Measurements from ENCODE around the gene SPSB1. TPM values are rescaled to one million over a fixed set of nuclear protein-coding genes. Genes with fewer than 3 reads are reported as not detected.
"Not testable (repeated sequence)": the region's sequence is repeated elsewhere in the genome, so short reads cannot be mapped to it uniquely, and the experiment has no call there.

Gene SPSB1
- total and polyA plus RNA-seq, 4 donors = 21.2 to 62.0 (median 35.8) TPM

DNA sequence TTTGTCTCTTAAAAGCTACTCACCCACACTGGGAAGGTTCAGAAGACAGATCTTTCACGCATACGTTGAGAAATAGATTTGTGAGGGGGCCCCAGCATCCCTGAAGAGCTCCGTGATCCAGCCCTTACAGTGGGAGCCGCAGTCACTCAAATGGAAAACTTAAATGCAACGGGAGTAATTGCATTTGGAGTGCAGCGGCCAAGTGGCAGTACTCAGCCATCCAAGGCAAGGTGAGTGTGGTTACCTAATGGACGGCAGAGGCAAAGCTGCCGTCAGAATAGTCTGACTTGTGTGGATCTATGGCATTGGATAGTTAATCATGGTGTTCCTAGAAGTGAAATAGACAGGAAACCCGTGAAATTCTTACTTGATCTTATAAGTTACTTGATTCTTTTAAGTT is 5.1 kb downstream of the SPSB1 start:
- ATAC-seq (ENCODE audit: low FRiP score) = no peak
- Histone ChIP-seq H3K36me3 (ENCODE audit: control insufficient read depth in 1 of 2, insufficient read depth in 2 of 2, low read length in 1 of 2) (peaks cover 0 to 2% of the 10 kb centered on the region in 2 donors), H3K27ac (ENCODE audit: low read depth in 1 of 2, low read length in 2 of 2) (no peak overlapping the region), H3K27me3 (ENCODE audit: control insufficient read depth in 1 of 2, insufficient read depth in 2 of 2, low read length in 1 of 2) (no peaks in the 10 kb centered on the region), H3K4me1 (ENCODE audit: control insufficient read depth in 1 of 2, insufficient read depth in 2 of 2, low read length in 2 of 2) (peaks cover 4 to 18% of the 10 kb centered on the region in 2 donors), H3K4me3 (ENCODE audit: low read length in 2 of 2) (no peak overlapping the region), H3K9me3 (ENCODE audit: control insufficient read depth, low read length) (no peaks in the 10 kb centered on the region)
- no peak for DNase-seq
- intact Hi-C loops (cut with DNase I) = no loop called here
- 64 to 80% methylated on average over 9 of the region's 9 CpGs for WGBS, 2 donors

DNA sequence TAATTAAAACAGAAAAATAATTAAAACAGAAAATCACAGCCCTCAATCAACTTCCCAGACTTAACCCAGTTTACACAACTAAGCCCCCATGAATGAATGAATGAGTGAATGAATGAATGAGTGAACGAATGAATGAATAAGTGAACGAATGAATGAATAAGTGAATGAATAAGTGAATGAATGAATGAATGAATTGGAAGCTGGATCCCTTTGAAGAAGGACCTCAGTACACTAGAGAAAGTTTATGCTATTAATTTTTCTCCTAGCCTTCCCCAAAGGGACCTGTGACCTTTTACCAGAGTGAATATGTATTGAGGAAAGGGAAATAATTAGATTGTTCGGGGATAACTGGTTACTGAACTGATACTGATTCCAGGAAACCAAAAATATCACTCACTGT is 5.6 kb downstream of the SPSB1 start:
- Histone ChIP-seq H3K27me3 (ENCODE audit: control insufficient read depth in 1 of 2, insufficient read depth in 2 of 2, low read length in 1 of 2) (no peaks in the 10 kb centered on the region), H3K9me3 (ENCODE audit: control insufficient read depth, low read length) (no peaks in the 10 kb centered on the region), H3K36me3 (ENCODE audit: control insufficient read depth in 1 of 2, insufficient read depth in 2 of 2, low read length in 1 of 2) (peaks cover 0 to 2% of the 10 kb centered on the region in 2 donors), H3K4me3 (ENCODE audit: low read length in 2 of 2) (no peak overlapping the region), H3K27ac (ENCODE audit: low read depth in 1 of 2, low read length in 2 of 2) (no peak overlapping the region), H3K4me1 (ENCODE audit: control insufficient read depth in 1 of 2, insufficient read depth in 2 of 2, low read length in 2 of 2) (peaks cover 4 to 18% of the 10 kb centered on the region in 2 donors)
- intact Hi-C loops (cut with DNase I) = no loop called here
- 68 to 71% methylated on average over 3 of the region's 3 CpGs for WGBS, 2 donors
- DNase-seq = no peak
- ATAC-seq (ENCODE audit: low FRiP score) = no peak

DNA sequence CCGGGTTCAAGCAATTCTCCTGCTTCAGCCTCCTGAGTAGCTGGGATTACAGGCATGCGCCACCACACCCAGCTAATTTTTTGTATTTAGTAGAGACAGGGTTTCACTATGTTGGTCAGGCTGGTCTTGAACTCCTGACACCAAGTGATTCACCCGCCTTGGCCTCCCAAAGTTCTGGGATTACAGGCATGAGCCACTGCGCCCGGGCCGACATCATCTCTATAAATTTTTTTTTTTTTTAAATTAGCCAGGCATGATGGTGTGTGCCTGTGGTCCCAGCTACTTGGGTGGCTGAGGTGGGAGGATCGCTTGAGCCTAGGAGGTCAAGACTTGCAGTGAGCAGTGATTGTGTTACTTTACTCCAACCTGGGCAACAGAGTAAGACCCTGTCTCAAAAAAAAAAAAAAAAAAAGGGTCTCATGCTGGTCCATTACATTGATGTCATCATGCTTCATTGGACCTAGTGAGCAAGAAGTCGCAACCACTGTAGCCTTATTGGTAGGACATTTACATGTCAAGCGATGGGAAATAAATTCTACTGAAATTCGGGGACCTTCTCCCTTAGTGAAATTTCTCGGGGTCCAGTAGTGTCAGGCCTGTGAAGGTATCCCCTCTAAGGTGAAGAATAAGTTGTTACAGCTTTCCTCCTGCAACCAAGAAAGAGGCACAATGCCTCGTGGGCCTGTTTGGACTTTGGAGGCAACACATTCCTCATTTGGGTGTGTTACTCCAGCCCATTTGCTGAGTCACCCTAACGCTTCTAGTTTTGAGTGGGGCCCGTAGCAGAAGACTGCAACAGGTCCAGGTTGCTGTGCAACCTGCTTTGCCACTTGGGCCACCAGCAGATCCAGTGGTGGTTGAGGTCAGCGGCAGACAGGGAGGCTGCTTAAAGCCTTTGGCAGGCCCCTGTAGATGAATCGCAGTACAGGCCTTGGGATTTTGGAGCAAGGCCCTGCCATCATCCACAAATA is 7.2 kb downstream of the SPSB1 start:
- H3K36me3 ChIP-seq (ENCODE audit: control insufficient read depth in 1 of 2, insufficient read depth in 2 of 2, low read length in 1 of 2); H3K9me3 ChIP-seq (ENCODE audit: control insufficient read depth, low read length); ATAC-seq (ENCODE audit: low FRiP score); H3K4me3 ChIP-seq (ENCODE audit: low read length in 2 of 2); DNase-seq; intact Hi-C loops (cut with DNase I); H3K27me3 ChIP-seq (ENCODE audit: control insufficient read depth in 1 of 2, insufficient read depth in 2 of 2, low read length in 1 of 2): not testable (repeated sequence)
- 55 to 64% methylated on average over 14 to 16 of the region's 16 CpGs for WGBS, 2 donors
- Histone ChIP-seq H3K27ac (ENCODE audit: low read depth in 1 of 2, low read length in 2 of 2) (peak overlapping the region in 1 of 2 donors; percentile 72), H3K4me1 (ENCODE audit: control insufficient read depth in 1 of 2, insufficient read depth in 2 of 2, low read length in 2 of 2) (peaks cover 4 to 20% of the 10 kb centered on the region in 2 donors)

DNA sequence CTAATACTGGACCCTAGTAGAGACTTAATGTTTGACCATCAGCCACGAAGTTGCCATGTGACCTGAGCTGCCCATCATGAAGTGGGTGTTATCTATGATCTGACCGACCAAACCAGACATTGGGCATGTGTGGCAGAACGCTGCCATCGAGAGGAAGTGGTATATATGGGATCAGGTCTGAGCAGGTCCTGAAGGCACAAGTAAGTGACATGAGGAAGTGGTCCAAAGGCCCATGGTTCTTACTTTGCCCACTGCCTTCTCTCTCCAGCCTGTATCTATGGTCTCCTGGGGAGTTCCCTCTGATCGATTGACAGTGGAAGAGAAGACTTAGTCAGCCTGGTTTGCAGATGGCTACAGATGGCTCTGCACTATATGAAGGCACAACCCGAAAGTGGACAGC is 7.9 kb downstream of the SPSB1 start:
- H3K4me3 ChIP-seq (ENCODE audit: low read length in 2 of 2) = no peak overlapping the region
- H3K36me3 ChIP-seq (ENCODE audit: control insufficient read depth in 1 of 2, insufficient read depth in 2 of 2, low read length in 1 of 2) = peaks cover 0 to 2% of the 10 kb centered on the region in 2 donors
- 36 to 40% methylated on average over 6 of the region's 6 CpGs for WGBS, 2 donors
- ATAC-seq (ENCODE audit: low FRiP score) (no peak), DNase-seq (no peak)
- H3K27me3 ChIP-seq (ENCODE audit: control insufficient read depth in 1 of 2, insufficient read depth in 2 of 2, low read length in 1 of 2) = no peaks in the 10 kb centered on the region
- intact Hi-C loops (cut with DNase I) = no loop called here
- no peaks in the 10 kb centered on the region for H3K9me3 ChIP-seq (ENCODE audit: control insufficient read depth, low read length)
- H3K27ac ChIP-seq (ENCODE audit: low read depth in 1 of 2, low read length in 2 of 2) = peak overlapping the region in 1 of 2 donors; percentile 72
- H3K4me1 ChIP-seq (ENCODE audit: control insufficient read depth in 1 of 2, insufficient read depth in 2 of 2, low read length in 2 of 2) = peaks cover 4 to 20% of the 10 kb centered on the region in 2 donors

DNA sequence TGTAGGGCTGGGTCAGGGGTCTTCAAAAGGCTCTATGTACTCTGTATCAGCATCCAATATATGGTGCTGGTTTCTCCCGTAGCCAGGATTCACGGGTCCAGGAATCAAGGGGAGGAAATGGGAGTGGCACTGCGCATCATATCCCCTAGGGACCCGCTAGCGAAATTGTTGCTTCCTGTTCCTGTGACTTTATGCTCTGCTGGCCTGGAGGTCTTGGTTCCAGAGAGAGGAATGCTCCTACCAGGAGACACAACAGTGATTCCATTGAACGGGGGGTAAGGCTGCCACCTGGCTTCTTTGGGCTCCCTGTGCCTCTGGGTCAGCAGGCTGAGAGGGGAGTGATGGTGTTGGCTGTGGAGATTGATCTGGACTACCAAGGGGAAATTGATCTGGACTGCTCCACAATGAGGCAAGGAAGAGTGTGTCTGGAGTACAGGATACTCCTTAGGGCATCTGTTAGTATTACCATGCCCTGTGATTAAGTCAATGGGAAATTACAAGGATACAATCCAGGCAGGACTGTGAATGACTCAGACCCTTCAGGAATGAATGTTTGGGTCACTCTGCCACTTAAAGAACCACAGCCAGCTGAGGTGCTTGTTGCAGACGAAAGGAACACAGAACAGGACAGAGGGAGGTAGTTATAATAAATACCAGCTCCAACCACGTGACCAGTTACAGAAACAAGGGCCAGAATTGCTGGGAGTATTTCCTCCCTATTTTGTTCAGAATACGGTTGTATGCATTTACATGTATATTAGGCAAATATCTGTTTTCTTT is 10.2 kb downstream of the SPSB1 start:
- Histone ChIP-seq H3K36me3 (ENCODE audit: control insufficient read depth in 1 of 2, insufficient read depth in 2 of 2, low read length in 1 of 2) (peaks cover 0 to 2% of the 10 kb centered on the region in 2 donors), H3K27ac (ENCODE audit: low read depth in 1 of 2, low read length in 2 of 2) (peak overlapping the region; percentile 11 to 85), H3K9me3 (ENCODE audit: control insufficient read depth, low read length) (no peaks in the 10 kb centered on the region), H3K4me3 (ENCODE audit: low read length in 2 of 2) (no peak overlapping the region), H3K4me1 (ENCODE audit: control insufficient read depth in 1 of 2, insufficient read depth in 2 of 2, low read length in 2 of 2) (peaks cover 4 to 17% of the 10 kb centered on the region in 2 donors), H3K27me3 (ENCODE audit: control insufficient read depth in 1 of 2, insufficient read depth in 2 of 2, low read length in 1 of 2) (no peaks in the 10 kb centered on the region)
- no peak for DNase-seq
- WGBS, 2 donors = 20 to 28% methylated on average over 9 of the region's 9 CpGs
- ATAC-seq (ENCODE audit: low FRiP score) = peak; percentile 52
- intact Hi-C loops (cut with DNase I) = no loop called here

DNA sequence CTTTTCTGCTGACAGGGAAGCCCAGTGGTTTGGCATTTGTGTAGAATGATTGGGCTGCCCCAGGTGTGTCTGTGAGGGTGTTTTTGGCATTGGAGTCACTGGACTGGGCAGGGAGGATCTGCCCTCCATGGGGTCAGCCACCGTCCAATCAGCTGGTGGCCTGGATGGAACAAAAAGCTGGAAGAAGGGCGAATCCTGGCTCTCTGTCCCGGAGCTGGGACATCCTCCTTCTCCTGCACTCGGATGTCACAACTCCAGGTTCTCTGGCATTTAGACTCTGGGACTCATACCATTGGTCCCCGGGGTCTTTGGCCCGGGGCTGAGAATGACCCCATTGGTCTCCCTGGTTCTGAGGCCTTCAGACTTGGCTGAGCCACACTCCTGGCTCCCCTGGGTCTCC is 11.2 kb downstream of the SPSB1 start:
- ATAC-seq (ENCODE audit: low FRiP score) (no peak), DNase-seq (no peak)
- no peaks in the 10 kb centered on the region for H3K9me3 ChIP-seq (ENCODE audit: control insufficient read depth, low read length)
- H3K27ac ChIP-seq (ENCODE audit: low read depth in 1 of 2, low read length in 2 of 2) = peak overlapping the region in 1 of 2 donors; percentile 10
- H3K36me3 ChIP-seq (ENCODE audit: control insufficient read depth in 1 of 2, insufficient read depth in 2 of 2, low read length in 1 of 2) = peaks cover 0 to 2% of the 10 kb centered on the region in 2 donors
- intact Hi-C loops (cut with DNase I) = no loop called here
- H3K27me3 ChIP-seq (ENCODE audit: control insufficient read depth in 1 of 2, insufficient read depth in 2 of 2, low read length in 1 of 2) = no peaks in the 10 kb centered on the region
- H3K4me1 ChIP-seq (ENCODE audit: control insufficient read depth in 1 of 2, insufficient read depth in 2 of 2, low read length in 2 of 2) = peaks cover 4 to 17% of the 10 kb centered on the region in 2 donors
- WGBS, 2 donors = 78 to 80% methylated on average over 6 of the region's 6 CpGs
- no peak overlapping the region for H3K4me3 ChIP-seq (ENCODE audit: low read length in 2 of 2)

DNA sequence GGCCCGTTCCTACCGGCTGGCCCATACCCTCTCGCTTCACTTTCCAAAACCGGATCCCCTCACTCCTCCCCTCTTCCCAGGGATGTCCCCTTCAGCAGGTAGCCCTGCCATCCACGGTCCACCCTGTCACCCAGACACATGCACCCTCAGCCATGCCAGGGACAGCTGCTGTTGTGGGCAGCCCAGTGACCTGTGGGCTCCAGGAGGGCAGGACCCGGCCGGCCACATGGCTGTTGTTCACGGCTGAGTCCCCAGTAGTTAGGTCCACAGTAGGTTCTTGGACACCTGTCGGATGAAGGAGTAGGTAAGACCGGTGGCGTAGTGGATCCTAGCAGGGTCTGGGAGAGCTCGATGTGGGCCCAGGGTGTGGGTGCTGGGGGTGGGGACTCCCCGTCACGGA is 12.5 kb downstream of the SPSB1 start:
- 73 to 74% methylated on average over 14 of the region's 14 CpGs for WGBS, 2 donors

DNA sequence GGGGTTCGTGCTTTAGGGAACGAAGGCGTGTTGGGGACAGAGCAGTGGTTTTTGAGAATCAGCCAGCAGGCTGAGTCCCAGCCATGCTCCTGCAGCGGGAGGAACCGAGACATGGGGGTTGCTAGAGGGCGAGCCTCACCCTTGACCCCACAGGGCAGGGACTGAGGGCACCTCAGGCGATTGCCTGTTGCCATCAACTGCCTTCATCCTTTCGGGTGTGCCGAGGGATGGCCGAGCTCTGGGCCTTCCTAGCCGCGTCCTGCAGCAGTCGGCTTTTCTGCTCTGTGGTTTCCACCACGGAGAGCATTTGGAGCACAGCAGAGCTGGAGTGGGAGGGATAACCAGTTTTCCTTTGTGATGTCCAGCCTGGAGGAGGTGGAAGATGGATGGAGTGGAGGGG is 13.3 kb downstream of the SPSB1 start:
- H3K4me1 ChIP-seq (ENCODE audit: control insufficient read depth in 1 of 2, insufficient read depth in 2 of 2, low read length in 2 of 2) = peaks cover 4 to 9% of the 10 kb centered on the region in 2 donors
- DNase-seq = no peak
- H3K36me3 ChIP-seq (ENCODE audit: control insufficient read depth in 1 of 2, insufficient read depth in 2 of 2, low read length in 1 of 2) = peaks cover 0 to 2% of the 10 kb centered on the region in 2 donors
- no peaks in the 10 kb centered on the region for H3K27me3 ChIP-seq (ENCODE audit: control insufficient read depth in 1 of 2, insufficient read depth in 2 of 2, low read length in 1 of 2)
- no peak for ATAC-seq (ENCODE audit: low FRiP score)
- H3K4me3 ChIP-seq (ENCODE audit: low read length in 2 of 2) = no peak overlapping the region
- H3K27ac ChIP-seq (ENCODE audit: low read depth in 1 of 2, low read length in 2 of 2) = no peak overlapping the region
- intact Hi-C loops (cut with DNase I) = no loop called here
- no peaks in the 10 kb centered on the region for H3K9me3 ChIP-seq (ENCODE audit: control insufficient read depth, low read length)
- WGBS, 2 donors = 30 to 36% methylated on average over 14 of the region's 14 CpGs

More for the DNA sequence above, 12.5 kb downstream of the SPSB1 start:
- ATAC-seq (ENCODE audit: low FRiP score) = no peak
- no peak overlapping the region for H3K27ac ChIP-seq (ENCODE audit: low read depth in 1 of 2, low read length in 2 of 2)
- intact Hi-C loops (cut with DNase I) = no loop called here
- peaks cover 0 to 2% of the 10 kb centered on the region in 2 donors for H3K36me3 ChIP-seq (ENCODE audit: control insufficient read depth in 1 of 2, insufficient read depth in 2 of 2, low read length in 1 of 2)
- no peak for DNase-seq
- H3K9me3 ChIP-seq (ENCODE audit: control insufficient read depth, low read length) = no peaks in the 10 kb centered on the region
- H3K4me1 ChIP-seq (ENCODE audit: control insufficient read depth in 1 of 2, insufficient read depth in 2 of 2, low read length in 2 of 2) = peaks cover 4 to 16% of the 10 kb centered on the region in 2 donors
- no peak overlapping the region for H3K4me3 ChIP-seq (ENCODE audit: low read length in 2 of 2)
- no peaks in the 10 kb centered on the region for H3K27me3 ChIP-seq (ENCODE audit: control insufficient read depth in 1 of 2, insufficient read depth in 2 of 2, low read length in 1 of 2)

All from aorta (tissue), 5 donors.